ENCODE data around the gene LILRA5.
"Not testable (repeated sequence)": the region's sequence is repeated elsewhere in the genome, so short reads cannot be mapped to it uniquely, and the experiment has no call there.

DNA sequence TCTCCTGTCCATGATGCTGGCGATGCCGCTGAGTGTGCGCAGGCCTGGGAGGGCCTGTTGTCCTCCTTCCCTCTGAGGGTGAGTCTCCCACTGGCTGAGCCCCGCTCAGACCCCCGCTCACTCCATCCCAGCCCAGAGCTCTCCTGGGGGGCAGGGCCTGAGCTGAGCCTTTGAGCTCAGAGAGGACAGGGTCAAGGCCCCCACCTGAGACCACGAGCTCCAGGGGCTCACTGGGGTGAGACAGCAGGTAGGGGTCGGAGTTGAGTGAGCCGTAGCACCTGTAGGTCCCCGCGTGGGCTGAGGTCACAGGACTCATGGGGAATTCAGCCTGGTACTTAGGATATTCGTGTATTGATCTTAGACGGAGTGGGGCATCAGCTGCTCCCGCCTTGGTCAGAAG lies 34.9 kb downstream of the LILRA5 start:
- not testable (repeated sequence) for TF ChIP-seq POLR2A (IDR thresholded peaks at IDR 0.05; ENCODE audit: low read depth, low read length); MAFK (IDR thresholded peaks at IDR 0.05; ENCODE audit: low read depth, low read length); RAD21 (IDR thresholded peaks at IDR 0.05; ENCODE audit: low read length); RFX5 (IDR thresholded peaks at IDR 0.05; ENCODE audit: low read depth, low read length); BHLHE40 (IDR thresholded peaks at IDR 0.05; ENCODE audit: low read depth, low read length); SMC3 (IDR thresholded peaks at IDR 0.05; ENCODE audit: low read depth, low read length); CHD1 (IDR thresholded peaks at IDR 0.05; ENCODE audit: low read depth, low read length)
- TF ChIP-seq, protein P1, sequence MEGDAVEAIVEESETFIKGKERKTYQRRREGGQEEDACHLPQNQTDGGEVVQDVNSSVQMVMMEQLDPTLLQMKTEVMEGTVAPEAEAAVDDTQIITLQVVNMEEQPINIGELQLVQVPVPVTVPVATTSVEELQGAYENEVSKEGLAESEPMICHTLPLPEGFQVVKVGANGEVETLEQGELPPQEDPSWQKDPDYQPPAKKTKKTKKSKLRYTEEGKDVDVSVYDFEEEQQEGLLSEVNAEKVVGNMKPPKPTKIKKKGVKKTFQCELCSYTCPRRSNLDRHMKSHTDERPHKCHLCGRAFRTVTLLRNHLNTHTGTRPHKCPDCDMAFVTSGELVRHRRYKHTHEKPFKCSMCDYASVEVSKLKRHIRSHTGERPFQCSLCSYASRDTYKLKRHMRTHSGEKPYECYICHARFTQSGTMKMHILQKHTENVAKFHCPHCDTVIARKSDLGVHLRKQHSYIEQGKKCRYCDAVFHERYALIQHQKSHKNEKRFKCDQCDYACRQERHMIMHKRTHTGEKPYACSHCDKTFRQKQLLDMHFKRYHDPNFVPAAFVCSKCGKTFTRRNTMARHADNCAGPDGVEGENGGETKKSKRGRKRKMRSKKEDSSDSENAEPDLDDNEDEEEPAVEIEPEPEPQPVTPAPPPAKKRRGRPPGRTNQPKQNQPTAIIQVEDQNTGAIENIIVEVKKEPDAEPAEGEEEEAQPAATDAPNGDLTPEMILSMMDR (conservative IDR thresholded peaks at IDR 0.05; ENCODE audit: low read depth, low read length), result not testable (repeated sequence)
- TF ChIP-seq, protein P2, sequence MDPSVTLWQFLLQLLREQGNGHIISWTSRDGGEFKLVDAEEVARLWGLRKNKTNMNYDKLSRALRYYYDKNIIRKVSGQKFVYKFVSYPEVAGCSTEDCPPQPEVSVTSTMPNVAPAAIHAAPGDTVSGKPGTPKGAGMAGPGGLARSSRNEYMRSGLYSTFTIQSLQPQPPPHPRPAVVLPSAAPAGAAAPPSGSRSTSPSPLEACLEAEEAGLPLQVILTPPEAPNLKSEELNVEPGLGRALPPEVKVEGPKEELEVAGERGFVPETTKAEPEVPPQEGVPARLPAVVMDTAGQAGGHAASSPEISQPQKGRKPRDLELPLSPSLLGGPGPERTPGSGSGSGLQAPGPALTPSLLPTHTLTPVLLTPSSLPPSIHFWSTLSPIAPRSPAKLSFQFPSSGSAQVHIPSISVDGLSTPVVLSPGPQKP (IDR thresholded peaks at IDR 0.05; ENCODE audit: borderline replicate concordance, low read depth, low read length), result not testable (repeated sequence)

Data from IMR-90 (cell line).